HCT116 (cell line): Measurements from ENCODE around the gene NOP14.

Source experiments
- EZH2 ChIP-seq: fragments of 200-600 bp; sonication (generic); IDR thresholded peaks from 2 replicates; pipeline ENCODE4 v1.6.1; 2017; ENCODE audit warnings: antibody characterized with exemption, mixed run types
- POLR2A ChIP-seq: IDR thresholded peaks from 2 replicates; pipeline ENCODE4 v1.7.0; 2011; ENCODE audit warnings: borderline replicate concordance; ENCODE audit not compliant: insufficient read depth, insufficient read length; ENCODE audit errors: extremely low read depth
- TF ChIP-seq, protein P1 (sequence below), 3 experiments: fragments of 200-600 bp in 1 of 3; sonication (generic) in 1 of 3; IDR thresholded peaks in 2 of 3; conservative IDR thresholded peaks in 1 of 3; 2 replicates each; pipeline ENCODE4 v1.5.1; 2012 to 2017; ENCODE audit warnings: low read depth in 2 of 3, low read length in 2 of 3, antibody characterized with exemption in 1 of 3, borderline replicate concordance in 1 of 3, control low read depth in 1 of 3, mild to moderate bottlenecking in 1 of 3, mixed read lengths in 1 of 3, mixed run types in 1 of 3, moderate library complexity in 1 of 3; ENCODE audit not compliant: insufficient read depth in 1 of 3
- TF ChIP-seq, protein P2 (sequence below): IDR thresholded peaks from 2 replicates; pipeline ENCODE4 v1.6.1; 2012; ENCODE audit warnings: low read depth

GRCh38 chr4:2950221-2950989 is 12.8 kb downstream of the NOP14 start:
- TF ChIP-seq, protein P1, sequence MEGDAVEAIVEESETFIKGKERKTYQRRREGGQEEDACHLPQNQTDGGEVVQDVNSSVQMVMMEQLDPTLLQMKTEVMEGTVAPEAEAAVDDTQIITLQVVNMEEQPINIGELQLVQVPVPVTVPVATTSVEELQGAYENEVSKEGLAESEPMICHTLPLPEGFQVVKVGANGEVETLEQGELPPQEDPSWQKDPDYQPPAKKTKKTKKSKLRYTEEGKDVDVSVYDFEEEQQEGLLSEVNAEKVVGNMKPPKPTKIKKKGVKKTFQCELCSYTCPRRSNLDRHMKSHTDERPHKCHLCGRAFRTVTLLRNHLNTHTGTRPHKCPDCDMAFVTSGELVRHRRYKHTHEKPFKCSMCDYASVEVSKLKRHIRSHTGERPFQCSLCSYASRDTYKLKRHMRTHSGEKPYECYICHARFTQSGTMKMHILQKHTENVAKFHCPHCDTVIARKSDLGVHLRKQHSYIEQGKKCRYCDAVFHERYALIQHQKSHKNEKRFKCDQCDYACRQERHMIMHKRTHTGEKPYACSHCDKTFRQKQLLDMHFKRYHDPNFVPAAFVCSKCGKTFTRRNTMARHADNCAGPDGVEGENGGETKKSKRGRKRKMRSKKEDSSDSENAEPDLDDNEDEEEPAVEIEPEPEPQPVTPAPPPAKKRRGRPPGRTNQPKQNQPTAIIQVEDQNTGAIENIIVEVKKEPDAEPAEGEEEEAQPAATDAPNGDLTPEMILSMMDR (IDR thresholded peaks at IDR 0.05 in 2 of 3, conservative IDR thresholded peaks at IDR 0.05 in 1 of 3; ENCODE audit: borderline replicate concordance in 1 of 3, insufficient read depth in 1 of 3, low read depth in 2 of 3, low read length in 2 of 3), result no peak
- TF ChIP-seq EZH2 (no peak), POLR2A (no peak)
- TF ChIP-seq, protein P2, sequence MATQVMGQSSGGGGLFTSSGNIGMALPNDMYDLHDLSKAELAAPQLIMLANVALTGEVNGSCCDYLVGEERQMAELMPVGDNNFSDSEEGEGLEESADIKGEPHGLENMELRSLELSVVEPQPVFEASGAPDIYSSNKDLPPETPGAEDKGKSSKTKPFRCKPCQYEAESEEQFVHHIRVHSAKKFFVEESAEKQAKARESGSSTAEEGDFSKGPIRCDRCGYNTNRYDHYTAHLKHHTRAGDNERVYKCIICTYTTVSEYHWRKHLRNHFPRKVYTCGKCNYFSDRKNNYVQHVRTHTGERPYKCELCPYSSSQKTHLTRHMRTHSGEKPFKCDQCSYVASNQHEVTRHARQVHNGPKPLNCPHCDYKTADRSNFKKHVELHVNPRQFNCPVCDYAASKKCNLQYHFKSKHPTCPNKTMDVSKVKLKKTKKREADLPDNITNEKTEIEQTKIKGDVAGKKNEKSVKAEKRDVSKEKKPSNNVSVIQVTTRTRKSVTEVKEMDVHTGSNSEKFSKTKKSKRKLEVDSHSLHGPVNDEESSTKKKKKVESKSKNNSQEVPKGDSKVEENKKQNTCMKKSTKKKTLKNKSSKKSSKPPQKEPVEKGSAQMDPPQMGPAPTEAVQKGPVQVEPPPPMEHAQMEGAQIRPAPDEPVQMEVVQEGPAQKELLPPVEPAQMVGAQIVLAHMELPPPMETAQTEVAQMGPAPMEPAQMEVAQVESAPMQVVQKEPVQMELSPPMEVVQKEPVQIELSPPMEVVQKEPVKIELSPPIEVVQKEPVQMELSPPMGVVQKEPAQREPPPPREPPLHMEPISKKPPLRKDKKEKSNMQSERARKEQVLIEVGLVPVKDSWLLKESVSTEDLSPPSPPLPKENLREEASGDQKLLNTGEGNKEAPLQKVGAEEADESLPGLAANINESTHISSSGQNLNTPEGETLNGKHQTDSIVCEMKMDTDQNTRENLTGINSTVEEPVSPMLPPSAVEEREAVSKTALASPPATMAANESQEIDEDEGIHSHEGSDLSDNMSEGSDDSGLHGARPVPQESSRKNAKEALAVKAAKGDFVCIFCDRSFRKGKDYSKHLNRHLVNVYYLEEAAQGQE, result no peak
